ENCODE data around the gene BYSL. TPM values are rescaled to one million over a fixed set of nuclear protein-coding genes. Genes with fewer than 3 reads are reported as not detected.
A peak's percentile ranks its signal among the peaks of the same experiment; 100 is the strongest.
"Not testable (repeated sequence)": the region's sequence is repeated elsewhere in the genome, so short reads cannot be mapped to it uniquely, and the experiment has no call there.

BYSL gene
- total RNA-seq, 1 donor from 2014 or later, result 24.6 TPM

DNA sequence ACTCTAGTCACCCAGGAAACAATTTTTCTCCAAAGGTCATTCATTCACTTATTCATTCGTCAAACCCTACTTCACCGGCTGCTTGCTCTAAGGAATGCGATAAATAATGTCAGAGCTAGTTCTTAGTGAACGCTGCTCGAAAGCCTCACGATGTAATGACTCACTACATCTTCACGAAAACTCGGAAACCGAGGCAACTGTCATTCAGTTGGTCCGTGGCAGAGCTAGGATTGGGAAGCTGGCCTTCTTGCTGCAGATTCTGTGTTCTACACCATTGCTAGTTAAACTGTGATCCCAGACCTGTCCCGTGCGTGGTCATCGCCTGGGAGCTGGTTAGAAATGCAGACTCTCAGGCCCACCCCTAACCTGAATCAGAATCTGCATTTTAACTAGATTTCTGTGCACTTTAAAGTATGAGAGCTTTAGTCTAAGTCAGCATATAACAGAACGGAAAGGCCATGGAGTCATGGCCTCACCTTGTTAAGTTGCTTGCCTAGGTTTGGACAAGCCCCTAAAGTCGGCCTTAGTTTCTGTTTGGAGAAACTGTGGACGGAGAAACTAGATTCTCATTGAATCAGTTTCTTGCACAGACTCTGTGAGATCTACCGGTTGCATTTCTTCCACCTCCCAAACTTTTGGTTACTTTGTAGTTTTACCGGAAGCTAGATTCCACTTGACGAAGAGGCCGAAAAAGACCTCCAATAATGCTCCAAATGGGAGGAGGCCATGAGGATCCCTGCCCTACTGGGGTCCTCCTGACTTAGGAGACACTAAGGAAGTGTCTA, 21.0 kb downstream of the BYSL start:
- no peak for DNase-seq (ENCODE audit: low spot score)

DNA sequence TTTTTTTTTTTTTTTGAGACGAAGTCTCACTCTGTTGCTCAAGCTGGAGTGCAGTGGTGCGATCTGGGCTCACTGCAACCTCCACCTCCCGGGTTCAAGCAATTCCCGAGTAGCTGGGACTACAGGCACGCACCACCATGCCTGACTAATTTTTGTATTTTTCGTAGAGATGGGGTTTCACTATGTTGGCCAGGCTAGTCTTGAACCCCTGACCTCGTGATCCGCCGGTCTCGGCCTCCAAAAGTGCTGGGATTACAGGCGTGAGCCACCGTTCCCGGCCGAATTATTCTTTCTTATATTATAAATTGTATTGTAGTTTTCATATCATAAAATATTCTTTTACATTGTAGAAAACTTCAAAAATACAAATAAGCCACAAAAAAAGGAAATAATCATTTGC, 21.6 kb downstream of the BYSL start:
- DNase-seq (ENCODE audit: low spot score), result not testable (repeated sequence)

DNA sequence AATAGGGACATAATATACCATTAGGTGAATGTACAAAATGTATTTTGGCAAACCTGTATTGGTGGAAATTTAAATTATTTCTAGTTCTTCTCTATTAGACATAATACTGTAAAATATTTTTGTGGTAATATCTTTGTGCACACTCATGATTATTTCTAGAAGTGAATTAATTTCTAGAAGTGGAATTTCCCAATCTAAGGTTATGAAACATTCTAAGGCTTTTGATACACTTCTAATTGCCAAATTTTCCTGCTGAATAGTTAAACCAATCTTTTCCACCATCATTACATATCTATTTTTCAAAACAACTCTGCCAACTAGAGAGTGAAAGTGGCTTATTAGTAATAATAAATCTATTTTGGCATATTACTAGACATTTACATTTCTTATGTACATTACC, 22.2 kb downstream of the BYSL start:
- DNase-seq (ENCODE audit: low spot score), result no peak

DNA sequence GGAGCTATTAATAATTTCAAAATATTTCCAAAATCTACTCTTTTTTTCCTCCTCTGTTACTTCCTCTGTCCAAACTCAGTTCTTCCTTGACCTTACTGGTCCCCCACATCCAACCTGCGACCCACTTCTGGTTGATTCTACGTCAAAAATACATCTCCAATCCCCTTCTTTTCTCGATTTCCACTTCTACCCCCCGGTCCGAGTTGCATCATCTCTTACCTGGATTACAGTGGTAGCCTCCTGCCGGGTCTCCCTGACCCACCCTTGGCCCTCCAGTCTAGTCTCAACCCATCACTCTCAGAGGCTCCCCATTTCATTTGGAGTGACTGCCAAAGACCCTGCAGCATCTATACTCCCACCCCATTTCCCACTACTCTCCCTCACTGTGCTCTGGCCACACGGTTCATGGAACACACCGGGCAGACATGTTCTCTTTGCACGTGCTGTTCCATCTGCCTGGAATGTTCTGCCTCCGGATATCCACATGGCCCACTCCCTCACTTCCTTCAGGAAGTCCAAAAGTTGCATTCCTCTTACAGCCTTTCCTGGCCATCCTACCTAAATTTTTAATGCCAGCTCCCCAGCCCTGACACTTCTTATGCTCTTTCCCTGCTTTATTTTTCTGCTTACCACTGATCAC, 26.4 kb downstream of the BYSL start:
- no peak for DNase-seq (ENCODE audit: low spot score)

DNA sequence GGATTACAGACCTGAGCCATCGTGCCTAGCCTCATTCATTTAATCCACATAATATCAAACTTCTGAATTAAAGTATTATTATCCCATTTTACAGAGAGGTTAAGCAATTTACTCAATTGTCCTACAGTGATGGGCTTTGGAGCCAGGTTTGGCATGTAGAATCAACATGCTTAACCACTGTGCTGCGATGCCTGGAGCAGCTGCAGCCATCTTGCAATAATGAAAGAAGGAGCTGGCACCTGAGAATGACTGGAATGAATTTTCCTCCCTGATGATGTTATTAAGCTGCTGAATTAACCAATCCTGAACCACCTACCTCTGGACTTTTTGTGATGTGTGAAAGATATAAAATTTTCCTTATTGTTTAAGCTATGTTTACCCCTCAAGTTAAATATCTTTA, 33.4 kb downstream of the BYSL start:
- DNase-seq (ENCODE audit: low spot score), result no peak

DNA sequence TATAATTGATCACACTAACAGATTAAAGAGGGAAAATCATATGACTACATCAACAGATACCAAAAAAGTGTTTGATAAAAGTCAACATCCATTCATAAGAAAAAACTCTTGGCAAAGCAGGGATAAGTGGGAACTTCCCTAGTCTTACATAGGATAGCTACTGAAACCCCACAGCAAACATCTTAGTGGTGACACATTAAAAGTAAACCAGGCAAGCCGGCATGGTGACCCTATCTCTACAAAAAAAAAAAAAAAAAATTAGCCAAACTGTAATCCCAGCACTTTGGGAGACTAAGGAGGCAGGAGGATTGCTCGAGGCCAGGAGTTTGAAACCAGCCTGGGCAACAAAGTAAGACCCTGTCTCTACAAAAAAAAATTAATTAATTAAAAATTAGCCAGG, 34.1 kb downstream of the BYSL start:
- no peak for DNase-seq (ENCODE audit: low spot score)

DNA sequence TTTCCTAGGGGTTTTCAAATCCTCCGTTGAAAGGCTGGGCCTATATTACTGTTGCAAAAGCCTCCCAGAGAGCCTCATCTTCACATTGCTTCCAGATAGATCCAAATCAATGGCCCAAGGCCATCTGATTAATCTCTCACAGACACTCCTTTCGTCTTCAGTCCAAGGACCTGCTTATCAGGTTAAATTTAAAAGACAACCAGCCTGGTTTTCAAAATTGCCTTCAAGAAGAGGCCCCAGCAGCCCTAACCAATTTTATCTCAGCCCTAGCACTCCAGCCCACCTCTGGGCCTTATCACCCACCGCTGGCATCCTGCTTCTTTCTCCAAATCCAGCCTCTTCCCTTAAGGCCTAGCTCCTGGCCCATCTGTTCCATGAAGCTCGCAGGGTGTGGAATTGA, 35.8 kb downstream of the BYSL start:
- DNase-seq (ENCODE audit: low spot score), result no peak

DNA sequence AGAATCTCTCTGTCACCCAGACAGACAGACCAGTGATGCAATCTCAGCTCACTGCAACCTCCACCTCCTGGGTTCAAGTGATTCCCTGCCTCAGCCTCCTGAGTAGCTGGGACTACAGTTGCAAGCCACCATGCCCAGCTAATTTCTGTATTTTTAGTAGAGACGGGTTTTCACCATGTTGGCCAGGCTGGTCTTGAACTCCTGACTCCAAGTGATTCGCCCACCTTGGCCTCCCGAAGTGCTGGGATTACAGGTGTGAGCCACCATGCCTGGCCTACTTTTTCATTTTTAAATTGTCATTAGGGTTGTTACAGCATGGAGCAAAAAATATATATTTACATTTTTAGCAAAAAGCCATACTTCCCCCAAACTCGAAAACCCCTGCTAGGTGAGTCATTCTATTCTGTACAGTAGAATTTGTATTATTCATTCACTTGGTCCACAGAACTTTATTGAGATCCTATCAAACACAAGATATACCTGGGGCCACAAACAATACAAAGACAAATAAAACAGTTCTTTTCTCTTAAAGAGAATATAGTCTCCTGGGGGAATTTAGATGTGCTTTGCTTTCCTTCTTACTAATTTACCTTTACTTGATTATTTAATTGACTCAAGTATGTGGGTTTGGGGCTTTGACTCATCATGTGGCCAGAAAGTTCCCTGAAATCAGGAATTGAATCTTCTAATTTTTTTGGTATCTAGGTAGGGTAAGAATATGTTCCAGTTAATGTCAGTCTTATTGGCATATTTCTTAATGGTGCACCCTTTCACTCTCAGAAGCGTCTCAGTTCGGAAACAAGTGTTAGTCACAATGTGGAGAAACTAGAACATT, 36.9 kb downstream of the BYSL start:
- DNase-seq (ENCODE audit: low spot score), result no peak

DNA sequence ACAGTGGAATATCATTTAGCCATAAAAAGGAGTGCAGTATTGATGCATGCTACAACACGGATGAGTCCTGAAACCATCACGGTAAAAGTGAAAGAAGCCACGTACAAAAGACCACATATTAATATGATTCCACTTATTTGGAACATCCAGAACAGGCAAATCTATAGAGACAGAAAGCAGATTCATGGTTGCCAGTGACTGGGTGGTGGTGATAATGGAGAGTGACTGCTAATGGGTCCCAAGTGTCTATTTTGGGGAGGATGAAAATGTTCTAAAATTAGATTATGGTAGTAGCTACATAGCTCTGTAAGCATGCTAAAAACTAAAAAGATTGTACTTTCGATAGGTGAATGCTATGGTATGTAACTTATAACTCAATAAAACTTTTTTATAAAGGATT, 38.7 kb downstream of the BYSL start:
- DNase-seq (ENCODE audit: low spot score), result no peak

DNA sequence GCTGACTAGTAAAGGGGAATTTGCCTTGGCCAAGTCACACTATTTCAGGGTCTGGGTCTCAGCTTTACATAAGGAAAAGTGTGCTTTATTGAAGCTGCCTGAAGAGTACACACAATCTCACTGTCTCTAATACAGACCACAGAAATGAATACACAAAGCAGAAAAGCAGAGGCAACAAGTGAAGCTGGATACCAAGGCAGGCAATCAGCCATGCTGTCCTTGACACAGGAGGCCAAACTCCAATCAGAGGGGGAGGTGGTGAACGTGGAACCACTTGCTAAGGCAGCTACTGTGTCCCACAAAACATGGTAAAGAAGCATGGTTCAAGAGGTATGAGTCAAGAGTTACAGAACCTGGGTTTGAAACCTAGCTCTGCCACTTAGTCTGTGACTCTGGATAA, 42.1 kb downstream of the BYSL start:
- no peak for DNase-seq (ENCODE audit: low spot score)

DNA sequence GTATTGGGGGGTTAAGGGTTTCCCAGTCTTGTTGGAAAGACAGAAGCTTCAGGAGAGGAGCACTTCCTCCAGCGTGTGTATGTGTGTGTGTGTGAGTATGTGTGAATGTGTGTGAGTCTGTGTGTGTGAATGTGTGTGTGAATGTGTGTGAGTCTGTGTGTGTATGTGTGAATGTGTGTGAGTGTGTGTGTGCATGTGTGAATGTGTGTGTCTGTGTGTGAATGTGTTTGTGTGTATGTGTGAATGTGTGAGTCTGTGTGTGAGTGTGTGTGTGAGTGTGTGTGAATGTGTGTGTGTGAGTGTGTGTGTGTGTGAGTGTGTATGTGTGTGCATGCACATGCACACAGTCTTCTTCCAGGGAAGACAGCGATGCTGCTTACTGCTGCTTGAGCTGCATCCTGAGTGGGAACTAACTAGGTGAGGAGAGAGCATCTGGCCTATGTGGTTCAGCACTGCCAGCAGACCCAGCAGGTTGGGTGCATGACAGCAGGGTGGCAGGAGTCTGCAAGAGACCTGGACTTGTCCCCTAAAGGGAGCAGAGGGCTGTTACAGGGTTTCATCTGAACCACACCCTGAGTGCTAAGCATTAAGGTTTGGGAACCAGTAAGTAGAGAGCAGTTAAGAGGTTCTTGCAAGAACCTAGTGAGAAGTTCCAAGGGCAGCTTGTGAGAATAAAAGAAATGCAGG, 43.0 kb downstream of the BYSL start:
- DNase-seq (ENCODE audit: low spot score), result no peak

DNA sequence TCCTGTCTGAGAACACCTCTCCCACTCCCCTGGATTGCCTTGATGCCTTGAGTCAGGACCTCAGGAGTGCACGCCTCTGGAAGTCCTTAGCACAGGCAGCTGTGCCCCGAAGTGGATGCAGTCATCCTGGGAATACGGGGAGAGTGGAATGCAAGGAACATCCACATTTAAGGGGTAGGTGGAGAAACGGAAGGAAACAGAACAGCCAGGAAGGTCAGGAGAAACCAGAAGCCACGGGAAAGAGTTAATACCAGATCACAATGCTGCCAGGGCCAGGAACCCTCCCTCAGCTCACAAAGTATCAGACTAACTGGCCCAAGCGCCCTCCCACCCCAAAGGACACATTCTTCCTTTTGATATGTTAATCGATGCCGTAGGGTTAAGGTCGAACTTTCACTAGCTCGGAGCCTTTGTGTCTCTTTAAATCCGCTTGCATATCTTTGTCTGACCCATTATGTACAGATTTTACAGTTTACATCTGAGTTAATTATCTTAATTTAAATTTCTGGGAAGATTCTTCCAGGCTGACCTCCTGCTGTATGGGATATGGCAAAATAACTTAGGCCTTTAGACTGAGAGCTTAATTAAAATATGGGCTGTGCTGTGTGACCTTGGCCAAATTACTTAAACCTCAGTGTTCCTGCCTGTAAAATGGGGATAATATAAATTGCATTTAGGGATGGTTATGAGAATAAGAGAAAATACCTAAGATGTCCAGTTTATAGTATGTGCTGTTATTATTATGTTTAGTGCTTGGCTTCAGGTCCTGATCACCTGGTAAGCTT, 44.3 kb downstream of the BYSL start:
- DNase-seq (ENCODE audit: low spot score), result no peak

DNA sequence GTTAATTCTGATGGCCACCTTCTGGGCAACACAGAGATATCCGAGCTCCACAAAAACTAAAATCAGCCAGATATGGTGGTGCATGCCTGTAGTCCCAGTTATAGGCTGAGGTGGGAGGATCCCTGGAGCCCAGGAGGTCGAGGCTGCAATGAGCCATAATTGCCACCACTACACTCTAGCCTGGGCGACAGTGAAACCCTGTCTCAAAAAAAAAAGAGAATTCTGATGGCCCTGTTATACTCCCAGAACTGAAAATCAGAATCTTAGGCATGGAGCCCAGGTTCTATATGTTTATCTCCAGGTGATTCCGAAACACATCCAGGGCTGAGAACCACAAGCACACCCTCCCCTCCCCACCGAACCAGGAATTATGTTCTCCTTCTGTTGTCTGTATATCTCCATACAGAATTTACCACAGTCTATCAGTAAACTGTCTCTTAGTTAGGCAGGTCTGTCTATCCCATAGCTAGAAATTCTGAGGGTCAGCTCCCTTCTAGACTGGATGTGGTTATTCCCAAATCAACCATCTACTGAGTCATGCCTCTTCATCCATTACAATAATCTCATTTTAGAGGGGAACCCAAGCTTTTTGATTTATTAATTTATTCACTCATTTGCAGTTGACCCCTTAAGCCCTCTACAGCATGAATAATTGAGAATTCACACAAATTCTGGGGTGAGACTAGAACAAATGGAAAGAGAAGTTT, 45.1 kb downstream of the BYSL start:
- DNase-seq (ENCODE audit: low spot score), result no peak

DNA sequence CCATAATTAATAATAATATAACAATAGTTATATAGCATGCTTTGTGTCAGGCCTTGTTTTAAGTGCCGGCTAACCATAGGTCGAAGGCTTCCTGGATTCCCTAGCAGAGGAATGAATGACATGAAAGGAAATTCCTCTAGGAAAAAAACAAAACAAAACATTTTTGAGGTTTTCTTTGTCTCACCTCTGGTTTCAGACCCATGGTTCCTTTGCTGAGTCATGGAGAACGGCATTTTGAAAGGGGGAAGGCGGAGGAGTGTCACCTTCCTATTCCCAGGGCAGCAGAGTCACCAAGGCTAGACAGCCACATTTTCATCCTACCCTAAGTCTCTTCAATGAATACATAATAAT, 45.6 kb downstream of the BYSL start:
- DNase-seq (ENCODE audit: low spot score), result no peak

DNA sequence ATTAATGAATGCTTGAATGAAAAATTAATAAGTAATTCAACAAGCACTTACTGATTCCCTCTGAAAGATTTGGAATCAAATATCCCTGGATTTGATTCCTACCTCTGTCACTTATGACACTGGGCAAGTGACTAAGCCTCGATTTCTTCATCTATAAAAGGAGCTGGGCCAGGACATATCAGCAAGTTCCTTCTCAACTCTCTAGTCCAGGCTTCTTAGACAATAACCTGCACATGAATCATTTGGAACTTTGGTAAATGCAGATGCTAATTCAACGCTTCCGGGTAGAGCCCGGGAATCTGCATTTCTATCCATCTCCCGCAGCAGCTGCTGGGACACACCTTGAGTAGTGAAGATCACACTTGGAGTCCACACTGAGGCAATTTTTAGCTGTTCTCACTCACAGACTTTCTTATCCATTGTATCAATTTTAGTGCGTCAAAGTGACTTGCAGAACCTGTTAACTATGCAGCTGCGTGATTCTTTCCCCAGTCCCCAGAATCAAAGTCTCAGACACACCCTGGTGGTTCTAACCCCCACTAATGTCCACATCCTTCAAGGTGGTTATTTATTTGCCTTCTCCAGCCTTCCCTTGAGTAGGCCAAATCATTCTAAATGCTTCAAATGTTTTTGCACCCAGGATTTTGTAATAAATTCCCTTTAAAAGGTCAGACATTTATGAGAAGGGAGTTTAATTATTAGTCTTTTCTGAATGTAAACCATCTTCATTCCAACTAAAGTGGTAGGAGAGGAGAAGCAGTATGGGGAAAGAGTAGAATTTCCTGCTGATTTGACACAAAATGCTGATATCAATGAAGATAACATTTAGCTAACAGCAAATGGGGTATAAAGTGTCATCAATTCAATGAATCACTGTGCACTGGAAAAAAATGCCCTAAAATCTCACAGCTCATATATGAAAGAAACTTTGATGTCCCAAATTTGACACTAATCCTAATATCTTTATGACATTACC, 46.3 kb downstream of the BYSL start:
- peak; percentile 48 for DNase-seq (ENCODE audit: low spot score)

DNA sequence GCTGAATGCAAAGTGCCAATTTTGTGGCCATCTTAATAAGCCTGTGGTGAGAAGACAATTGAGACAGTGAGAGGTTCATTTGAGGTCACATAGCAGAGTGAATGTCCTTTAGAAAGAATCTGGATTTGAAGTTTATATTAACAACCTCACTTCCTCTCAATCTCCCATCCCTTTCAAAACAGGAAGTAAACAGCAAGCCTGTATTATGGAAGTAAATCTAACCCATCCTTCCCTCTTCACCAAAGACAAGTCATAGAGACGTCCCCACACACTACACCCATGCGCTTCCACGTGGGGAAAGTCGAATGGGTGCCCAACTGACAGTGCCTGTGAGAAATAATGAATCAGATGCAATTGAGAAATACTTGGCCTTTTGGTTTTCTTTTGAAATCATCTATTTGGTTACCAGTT, 49.1 kb downstream of the BYSL start:
- no peak for DNase-seq (ENCODE audit: low spot score)

DNA sequence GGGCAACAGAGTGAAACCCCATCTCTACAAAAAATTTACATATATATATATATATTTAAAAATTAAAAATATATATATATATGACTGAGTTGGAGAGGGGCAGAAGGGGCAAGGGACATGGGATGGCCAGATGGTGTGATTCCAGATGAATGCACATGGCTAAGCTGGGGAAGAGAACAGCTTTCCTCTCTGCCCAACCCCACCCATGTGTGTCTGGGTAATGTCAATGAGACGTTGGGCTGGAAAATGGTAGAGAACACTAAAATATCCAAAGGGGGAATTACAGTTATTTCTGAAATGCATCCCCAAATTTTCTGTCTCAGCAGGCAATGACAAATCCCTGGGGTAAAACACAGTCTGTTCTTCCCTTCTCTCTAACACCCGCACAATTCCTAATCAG, 51.5 kb downstream of the BYSL start:
- no peak for DNase-seq (ENCODE audit: low spot score)

DNA sequence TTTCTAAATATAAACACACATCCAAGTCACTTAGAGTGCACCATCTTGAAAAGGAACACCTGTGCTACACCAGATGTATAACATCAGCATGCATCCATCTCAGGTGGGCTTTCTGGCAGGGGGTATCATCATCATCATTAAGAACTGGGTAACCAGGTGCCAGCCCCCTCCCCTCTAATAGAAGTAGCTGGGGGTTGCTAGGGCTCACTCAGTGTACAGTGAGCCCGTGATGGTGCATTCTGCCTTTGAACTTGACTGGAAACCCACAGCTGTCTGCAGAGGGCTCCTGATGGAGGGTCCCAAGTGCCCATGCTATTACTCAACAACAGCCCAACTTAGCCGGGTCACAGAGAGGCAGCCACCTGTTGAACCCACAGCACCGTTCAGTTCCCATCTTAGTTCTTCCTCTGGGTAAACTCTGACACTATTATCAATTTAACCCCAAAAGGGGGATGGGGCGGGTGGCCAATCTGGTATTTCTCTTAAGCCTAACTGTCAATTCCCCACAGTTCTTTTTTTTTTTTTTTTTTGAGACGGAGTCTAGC, 53.1 kb downstream of the BYSL start:
- DNase-seq (ENCODE audit: low spot score), result no peak

DNA sequence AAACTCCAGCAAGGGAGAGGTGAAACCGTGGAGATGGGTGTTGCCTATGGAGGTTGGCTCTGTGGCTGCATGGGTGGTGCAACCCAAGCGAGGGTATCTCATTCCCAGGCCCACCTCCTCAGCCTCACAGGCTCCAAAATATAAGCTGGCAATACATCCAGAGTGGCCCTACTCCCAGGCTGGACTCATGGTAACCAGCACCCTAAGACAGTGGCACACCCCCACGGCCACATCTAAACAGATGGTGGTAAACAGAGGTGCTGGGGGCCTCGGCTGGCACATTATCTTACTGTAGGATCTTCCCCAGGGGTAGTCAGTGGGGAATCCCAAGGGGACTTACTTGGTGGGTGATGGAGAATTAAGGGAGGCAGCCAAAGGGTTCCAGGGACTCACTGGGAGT, 54.0 kb downstream of the BYSL start:
- no peak for DNase-seq (ENCODE audit: low spot score)
